Left ventricle myocardium inferior (tissue), 1 donor: ENCODE data around the gene TUBG1. TPM values are rescaled to one million over a fixed set of nuclear protein-coding genes. Genes with fewer than 3 reads are reported as not detected.
"Not testable (repeated sequence)": the region's sequence is repeated elsewhere in the genome, so short reads cannot be mapped to it uniquely, and the experiment has no call there.

Source experiments
- DNase-seq: peaks from one replicate; pipeline ENCODE4 v3.0.0-alpha.2; 2020
- H3K27ac ChIP-seq: fragments of 200-600 bp; replicated peaks from 2 replicates; pipeline ENCODE4 v1.8.0; 2021
- H3K27me3 ChIP-seq: fragments of 200-600 bp; 2 replicates; pipeline ENCODE4 v1.8.0; 2021; ENCODE audit warnings: low read depth
- H3K36me3 ChIP-seq: fragments of 200-600 bp; 2 replicates; pipeline ENCODE4 v1.8.0; 2021
- H3K4me1 ChIP-seq: fragments of 200-600 bp; 2 replicates; pipeline ENCODE4 v1.8.0; 2021
- H3K4me3 ChIP-seq: fragments of 200-600 bp; 2 replicates; pipeline ENCODE4 v1.8.0; 2021; ENCODE audit warnings: mild to moderate bottlenecking, moderate library complexity
- H3K9me3 ChIP-seq: fragments of 200-600 bp; replicated peaks from 2 replicates; pipeline ENCODE4 v1.8.0; 2021
- CTCF ChIP-seq: fragments of 200-600 bp; IDR thresholded peaks from 2 replicates; pipeline ENCODE4 v1.8.0; 2021; ENCODE audit warnings: antibody characterized with exemption, mild to moderate bottlenecking, borderline replicate concordance
- intact Hi-C: fragments of 100-400 bp; cut with micrococcal nuclease; formaldehyde crosslinking; loops from one replicate; pipeline ENCODE4 v1.11.0; 2022
- total RNA-seq: library from RNA; stranded (reverse); fragmentation: NEBNext Ultra II Directional; extraction: Animal tissue kit (Norgen Biotek cat#: 25700); gene quantifications from one replicate; pipeline ENCODE4 v1.2.1, GENCODE V29; 2021
- donor health status: DM: no; HTN: yes; CAD: no; lungs with severe emphysema.

TUBG1 gene
- total RNA-seq, 1 donor from 2014 or later: 48.0 TPM

GRCh38 chr17:42655528-42655927, 46.0 kb downstream of the TUBG1 start:
- Histone ChIP-seq H3K27me3 (no peaks in the 10 kb centered on the region), H3K4me3 (no peak overlapping the region), H3K4me1 (peaks cover 32% of the 10 kb centered on the region), H3K9me3 (no peaks in the 10 kb centered on the region), H3K27ac (no peak overlapping the region), H3K36me3 (no peaks in the 10 kb centered on the region)
- no peak for TF ChIP-seq CTCF
- no peak for DNase-seq
- intact Hi-C loops: no loop called here

- Histone ChIP-seq H3K4me3 (no peak overlapping the region), H3K4me1 (peaks cover 42% of the 10 kb centered on the region), H3K27me3 (no peaks in the 10 kb centered on the region), H3K9me3 (no peaks in the 10 kb centered on the region), H3K27ac (no peak overlapping the region), H3K36me3 (peaks cover 11% of the 10 kb centered on the region)
- TF ChIP-seq CTCF: no peak
- no peak for DNase-seq
- intact Hi-C loops: no loop called here
Observed at GRCh38 chr17:42657824-42658588, 48.5 kb downstream of the TUBG1 start.

GRCh38 chr17:42659079-42659931, 49.8 kb downstream of the TUBG1 start, which contains the start of gene TUBG2:
TUBG2 (plus strand) TSS chr17:42659284; CDS start chr17:42659504, 220 bp downstream.
- Histone ChIP-seq H3K27ac (peak within 1 kb of the TSS; percentile 88), H3K27me3 (no peaks in the 10 kb centered on the region), H3K9me3 (no peaks in the 10 kb centered on the region), H3K4me1 (peaks cover 31% of the 10 kb centered on the region), H3K36me3 (peaks cover 24% of the 10 kb centered on the region), H3K4me3 (peak within 1 kb of the TSS; percentile 90)
- peak; percentile 89 for DNase-seq
- TF ChIP-seq CTCF: no peak
- intact Hi-C loops: no loop called here

GRCh38 chr17:42659932-42660274, 50.4 kb downstream of the TUBG1 start:
- DNase-seq, intact Hi-C loops, H3K27me3 ChIP-seq, H3K9me3 ChIP-seq, H3K27ac ChIP-seq: not testable (repeated sequence)
- Histone ChIP-seq H3K4me1 (peaks cover 31% of the 10 kb centered on the region), H3K36me3 (peaks cover 30% of the 10 kb centered on the region), H3K4me3 (peak overlapping the region; percentile 90)

GRCh38 chr17:42660692-42661345, 51.3 kb downstream of the TUBG1 start:
- intact Hi-C loops: no loop called here
- no peak for TF ChIP-seq CTCF
- H3K4me3 ChIP-seq: no peak overlapping the region

More at GRCh38 chr17:42660692-42661345, 51.3 kb downstream of the TUBG1 start:
- Histone ChIP-seq H3K27ac (peak overlapping the region; percentile 14), H3K4me1 (peaks cover 34% of the 10 kb centered on the region), H3K9me3 (no peaks in the 10 kb centered on the region), H3K36me3 (peaks cover 40% of the 10 kb centered on the region), H3K27me3 (no peaks in the 10 kb centered on the region)
- DNase-seq: no peak

Other genes starting within 250 kb of the TUBG1 start
- 116 TPM for gene STAT3, start 221.2 kb upstream of the TUBG1 start, total RNA-seq
- gene CAVIN1, start 186.4 kb upstream of the TUBG1 start, total RNA-seq: 205 TPM
- gene ATP6V0A1, start 150.8 kb upstream of the TUBG1 start, total RNA-seq: 25.6 TPM
- 7.7 TPM for gene NAGLU, start 73.4 kb upstream of the TUBG1 start, total RNA-seq
- 0.99 TPM for gene HSD17B1, start 56.8 kb upstream of the TUBG1 start, total RNA-seq
- 48.8 TPM for gene COASY, start 47.5 kb upstream of the TUBG1 start, total RNA-seq
- 79.7 TPM for gene MLX, start 42.6 kb upstream of the TUBG1 start, total RNA-seq
- 2.5 TPM for gene PSMC3IP, start 32.0 kb upstream of the TUBG1 start, total RNA-seq
- gene RETREG3, start 309 bp upstream of the TUBG1 start, total RNA-seq: 17.6 TPM
- gene TUBG2, start 49.6 kb downstream of the TUBG1 start, total RNA-seq: 15.6 TPM
- gene PLEKHH3, start 67.3 kb downstream of the TUBG1 start, total RNA-seq: 21.5 TPM
- 0.88 TPM for gene CCR10, start 72.2 kb downstream of the TUBG1 start, total RNA-seq
- 4.2 TPM for gene CNTNAP1, start 72.8 kb downstream of the TUBG1 start, total RNA-seq
- 43.3 TPM for gene EZH1, start 135.4 kb downstream of the TUBG1 start, total RNA-seq
- 37.7 TPM for gene RAMP2, start 151.5 kb downstream of the TUBG1 start, total RNA-seq
- 37.5 TPM for gene VPS25, start 163.8 kb downstream of the TUBG1 start, total RNA-seq
- not detected for gene WNK4, start 170.9 kb downstream of the TUBG1 start, total RNA-seq
- gene COA3, start 189.0 kb downstream of the TUBG1 start, total RNA-seq: 71.0 TPM
- gene CNTD1, start 189.2 kb downstream of the TUBG1 start, total RNA-seq: not detected
- gene BECN1, start 214.6 kb downstream of the TUBG1 start, total RNA-seq: 80.8 TPM
- gene PSME3, start 223.7 kb downstream of the TUBG1 start, total RNA-seq: 62.6 TPM
- gene AOC2, start 234.9 kb downstream of the TUBG1 start, total RNA-seq: 0.44 TPM
- 7.6 TPM for gene AOC3, start 241.5 kb downstream of the TUBG1 start, total RNA-seq